Pulmonary artery endothelial cell (primary cell): ENCODE data around the gene CAMTA1. TPM values are rescaled to one million over a fixed set of nuclear protein-coding genes. Genes with fewer than 3 reads are reported as not detected.

Experiments used
- DNase-seq: peaks from one replicate; pipeline ENCODE4 v3.0.0-alpha.2; 2011; ENCODE audit warnings: low read depth, low spot score
- total RNA-seq: library from RNA; depleted of rRNA; stranded (reverse); fragments of >200 nt; gene quantifications from 2 replicates; pipeline ENCODE4 v1.2.3, GENCODE V29; 2014

CAMTA1 gene
- total RNA-seq, 1 donor from 2014 or later = 54.0 TPM

GRCh38 chr1:7565099-7565750 is 780.0 kb downstream of the CAMTA1 start:
- no peak for DNase-seq

GRCh38 chr1:7566417-7567375 is 781.4 kb downstream of the CAMTA1 start:
- DNase-seq = no peak

GRCh38 chr1:7567376-7567775 is 782.1 kb downstream of the CAMTA1 start:
- no peak for DNase-seq

GRCh38 chr1:7568053-7568452 is 782.8 kb downstream of the CAMTA1 start:
- no peak for DNase-seq

- no peak for DNase-seq
These were observed 783.8 kb downstream of the CAMTA1 start for GRCh38 chr1:7568901-7569524.

GRCh38 chr1:7570311-7570710 is 785.1 kb downstream of the CAMTA1 start:
- DNase-seq = no peak

- DNase-seq = no peak
These were observed 787.4 kb downstream of the CAMTA1 start for GRCh38 chr1:7572654-7573152.

GRCh38 chr1:7573481-7573880 is 788.2 kb downstream of the CAMTA1 start:
- no peak for DNase-seq

- no peak for DNase-seq
These were observed 789.1 kb downstream of the CAMTA1 start for GRCh38 chr1:7574121-7575040.

GRCh38 chr1:7575041-7575400 is 789.8 kb downstream of the CAMTA1 start:
- no peak for DNase-seq

- DNase-seq = no peak
These were observed 791.8 kb downstream of the CAMTA1 start for GRCh38 chr1:7576946-7577657.

GRCh38 chr1:7578206-7578605 is 793.0 kb downstream of the CAMTA1 start:
- no peak for DNase-seq

GRCh38 chr1:7579016-7579415 is 793.8 kb downstream of the CAMTA1 start:
- no peak for DNase-seq

- DNase-seq = no peak
These were observed 794.9 kb downstream of the CAMTA1 start for GRCh38 chr1:7579831-7580804.

- DNase-seq = no peak
These were observed 795.9 kb downstream of the CAMTA1 start for GRCh38 chr1:7580923-7581753.

GRCh38 chr1:7581754-7582459 is 796.7 kb downstream of the CAMTA1 start:
- no peak for DNase-seq

GRCh38 chr1:7582460-7582972 is 797.3 kb downstream of the CAMTA1 start:
- DNase-seq = no peak
